Astrocyte (in vitro differentiated cells and primary cell): Measurements from ENCODE around the gene ECHS1.

Experiments used
- EZH2 ChIP-seq: IDR thresholded peaks from 2 replicates; pipeline ENCODE4 v1.6.1; 2012; ENCODE audit warnings: mild to moderate bottlenecking, low read length, inconsistent platforms; ENCODE audit not compliant: insufficient read depth
- TF ChIP-seq, protein P1 (sequence below): IDR thresholded peaks from 2 replicates; pipeline ENCODE4 v1.5.1; 2011; ENCODE audit warnings: low read depth, mild to moderate bottlenecking, inconsistent platforms, low read length, moderate library complexity; ENCODE audit not compliant: insufficient read depth

DNA sequence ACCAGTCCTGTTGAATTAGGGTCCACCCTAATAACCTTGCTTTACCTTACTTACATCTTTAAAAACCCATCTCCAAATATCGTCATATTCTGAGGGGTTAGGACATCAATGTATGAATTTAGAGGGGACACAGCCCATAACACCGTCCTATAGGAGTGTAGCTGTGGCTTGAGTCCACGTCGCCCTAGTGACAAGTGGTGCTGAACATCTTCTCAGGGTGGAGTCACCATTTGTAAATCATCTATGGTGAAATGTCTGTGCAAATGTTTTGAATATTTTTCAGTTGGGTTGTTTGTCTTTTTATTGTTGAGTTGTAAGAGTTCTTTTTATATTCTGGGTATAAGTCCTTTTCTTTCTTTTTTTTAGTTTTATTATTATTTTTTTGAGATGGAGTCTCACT lies 31.2 kb downstream of the ECHS1 start:
- no peak for TF ChIP-seq EZH2
- TF ChIP-seq, protein P1, sequence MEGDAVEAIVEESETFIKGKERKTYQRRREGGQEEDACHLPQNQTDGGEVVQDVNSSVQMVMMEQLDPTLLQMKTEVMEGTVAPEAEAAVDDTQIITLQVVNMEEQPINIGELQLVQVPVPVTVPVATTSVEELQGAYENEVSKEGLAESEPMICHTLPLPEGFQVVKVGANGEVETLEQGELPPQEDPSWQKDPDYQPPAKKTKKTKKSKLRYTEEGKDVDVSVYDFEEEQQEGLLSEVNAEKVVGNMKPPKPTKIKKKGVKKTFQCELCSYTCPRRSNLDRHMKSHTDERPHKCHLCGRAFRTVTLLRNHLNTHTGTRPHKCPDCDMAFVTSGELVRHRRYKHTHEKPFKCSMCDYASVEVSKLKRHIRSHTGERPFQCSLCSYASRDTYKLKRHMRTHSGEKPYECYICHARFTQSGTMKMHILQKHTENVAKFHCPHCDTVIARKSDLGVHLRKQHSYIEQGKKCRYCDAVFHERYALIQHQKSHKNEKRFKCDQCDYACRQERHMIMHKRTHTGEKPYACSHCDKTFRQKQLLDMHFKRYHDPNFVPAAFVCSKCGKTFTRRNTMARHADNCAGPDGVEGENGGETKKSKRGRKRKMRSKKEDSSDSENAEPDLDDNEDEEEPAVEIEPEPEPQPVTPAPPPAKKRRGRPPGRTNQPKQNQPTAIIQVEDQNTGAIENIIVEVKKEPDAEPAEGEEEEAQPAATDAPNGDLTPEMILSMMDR = no peak
